Karpas-422 (cell line): ENCODE data around the gene CUEDC2. TPM values are rescaled to one million over a fixed set of nuclear protein-coding genes. Genes with fewer than 3 reads are reported as not detected.

Experiments used
- DNase-seq: peaks from one replicate; pipeline ENCODE4 v3.0.0-alpha.2; 2015
- H2AFZ ChIP-seq: fragments of 200-600 bp; sonication (generic); 2 replicates; pipeline ENCODE4 v1.6.1; 2014; ENCODE audit warnings: antibody characterized with exemption, low read length, mixed read lengths
- H3K27ac ChIP-seq: fragments of 200-600 bp; sonication (generic); 2 replicates; pipeline ENCODE4 v1.5.1; 2014; ENCODE audit warnings: mild to moderate bottlenecking, low read length, moderate library complexity
- H3K27me3 ChIP-seq: fragments of 200-600 bp; sonication (generic); 2 replicates; pipeline ENCODE4 v1.6.1; 2014; ENCODE audit warnings: low read length, mixed read lengths
- H3K36me3 ChIP-seq: fragments of 200-600 bp; sonication (generic); 2 replicates; pipeline ENCODE4 v1.6.1; 2014; ENCODE audit warnings: low read length, mixed read lengths; ENCODE audit not compliant: insufficient read depth
- H3K4me1 ChIP-seq: fragments of 200-600 bp; sonication (generic); 2 replicates; pipeline ENCODE4 v1.6.1; 2014; ENCODE audit warnings: mild to moderate bottlenecking, low read length, mixed read lengths
- H3K4me2 ChIP-seq: fragments of 200-600 bp; sonication (generic); 2 replicates; pipeline ENCODE4 v1.6.1; 2014; ENCODE audit warnings: low read length, low read depth, mild to moderate bottlenecking; ENCODE audit not compliant: poor library complexity, severe bottlenecking
- H3K4me3 ChIP-seq: fragments of 200-600 bp; sonication (generic); 2 replicates; pipeline ENCODE4 v1.5.1; 2014; ENCODE audit warnings: mild to moderate bottlenecking, antibody characterized with exemption, low read length, mixed read lengths
- H3K79me2 ChIP-seq: fragments of 200-600 bp; sonication (generic); 2 replicates; pipeline ENCODE4 v1.6.1; 2014; ENCODE audit warnings: mild to moderate bottlenecking, low read length, mixed read lengths
- H3K9ac ChIP-seq: fragments of 200-600 bp; sonication (generic); 2 replicates; pipeline ENCODE4 v1.6.0; 2014; ENCODE audit warnings: low read length
- H3K9me2 ChIP-seq: fragments of 200-600 bp; sonication (generic), shearing (Covaris generic); replicated peaks from 2 replicates; pipeline ENCODE4 v1.6.0; 2014; ENCODE audit warnings: mild to moderate bottlenecking, low read length, moderate library complexity; ENCODE audit not compliant: insufficient read depth
- H3K9me3 ChIP-seq: fragments of 300-700, 200-600 bp; sonication (generic); 2 replicates; pipeline ENCODE4 v1.6.1; 2014; ENCODE audit warnings: low read length, mixed read lengths
- H4K20me1 ChIP-seq: fragments of 200-600 bp; sonication (generic); 2 replicates; pipeline ENCODE4 v1.6.1; 2014; ENCODE audit warnings: mild to moderate bottlenecking, antibody characterized with exemption, low read length, low read depth; ENCODE audit not compliant: insufficient read depth
- total RNA-seq: library from RNA; depleted of rRNA; stranded (reverse); fragments of >200 nt; shearing (Covaris generic); gene quantifications from 2 replicates; pipeline ENCODE4 v1.2.3, GENCODE V29; 2014; ENCODE audit warnings: low replicate concordance

Gene CUEDC2
- total RNA-seq, 1 experiment from 2014 or later, result 27.1 TPM

- H3K4me1 ChIP-seq, result peaks cover 8% of the 10 kb centered on the region
- H3K9me3 ChIP-seq, result no peaks in the 10 kb centered on the region
- no peak overlapping the region for H3K9ac ChIP-seq
- no peaks in the 10 kb centered on the region for H4K20me1 ChIP-seq
- no peak for DNase-seq
- no peaks in the 10 kb centered on the region for H3K36me3 ChIP-seq
- H3K9me2 ChIP-seq, result no peaks in the 10 kb centered on the region
- no peak overlapping the region for H3K4me2 ChIP-seq
- no peaks in the 10 kb centered on the region for H3K79me2 ChIP-seq
- H3K4me3 ChIP-seq, result no peak overlapping the region
- H3K27me3 ChIP-seq, result no peaks in the 10 kb centered on the region
- H3K27ac ChIP-seq, result no peak overlapping the region
- H2AFZ ChIP-seq, result no peak overlapping the region
Observed at GRCh38 chr10:102401342-102401654, 31.1 kb downstream of the CUEDC2 start.

- no peak overlapping the region for H3K9ac ChIP-seq
- H3K27ac ChIP-seq, result no peak overlapping the region
- no peaks in the 10 kb centered on the region for H3K9me3 ChIP-seq
- H3K79me2 ChIP-seq, result no peaks in the 10 kb centered on the region
- no peaks in the 10 kb centered on the region for H4K20me1 ChIP-seq
- peaks cover 14% of the 10 kb centered on the region for H3K4me1 ChIP-seq
- DNase-seq, result no peak
- no peak overlapping the region for H2AFZ ChIP-seq
- no peaks in the 10 kb centered on the region for H3K36me3 ChIP-seq
- H3K9me2 ChIP-seq, result no peaks in the 10 kb centered on the region
- H3K4me3 ChIP-seq, result no peak overlapping the region
- H3K4me2 ChIP-seq, result no peak overlapping the region
- no peaks in the 10 kb centered on the region for H3K27me3 ChIP-seq
Observed at GRCh38 chr10:102400598-102401341, 31.6 kb downstream of the CUEDC2 start.

GRCh38 chr10:102400076-102400475 lies 32.3 kb downstream of the CUEDC2 start:
- Histone ChIP-seq H4K20me1 (no peaks in the 10 kb centered on the region), H3K27me3 (no peaks in the 10 kb centered on the region), H3K9me2 (no peaks in the 10 kb centered on the region), H3K4me3 (peak overlapping the region; percentile 69; the same call in 1 of the 2 replicates), H3K9me3 (no peaks in the 10 kb centered on the region), H3K4me2 (peak overlapping the region; percentile 64), H3K27ac (no peak overlapping the region), H3K4me1 (peaks cover 16% of the 10 kb centered on the region), H2AFZ (no peak overlapping the region), H3K9ac (peak overlapping the region; percentile 61; the same call in 1 of the 2 replicates), H3K36me3 (no peaks in the 10 kb centered on the region), H3K79me2 (no peaks in the 10 kb centered on the region)
- no peak for DNase-seq

- Histone ChIP-seq H3K27ac (no peak overlapping the region), H2AFZ (no peak overlapping the region; the same call in 1 of the 2 replicates), H3K9ac (peak overlapping the region; percentile 61), H3K4me1 (peaks cover 23% of the 10 kb centered on the region), H3K4me3 (peak overlapping the region; percentile 69), H3K36me3 (no peaks in the 10 kb centered on the region), H3K27me3 (no peaks in the 10 kb centered on the region), H3K9me3 (no peaks in the 10 kb centered on the region), H3K9me2 (no peaks in the 10 kb centered on the region), H3K79me2 (no peaks in the 10 kb centered on the region), H4K20me1 (no peaks in the 10 kb centered on the region), H3K4me2 (peak overlapping the region; percentile 64)
- peak; percentile 90 for DNase-seq
Observed at GRCh38 chr10:102399217-102400021, 33.0 kb downstream of the CUEDC2 start.

- Histone ChIP-seq H3K9me2 (no peaks in the 10 kb centered on the region), H3K27me3 (no peaks in the 10 kb centered on the region), H2AFZ (no peak overlapping the region), H3K36me3 (no peaks in the 10 kb centered on the region), H3K9me3 (no peaks in the 10 kb centered on the region), H4K20me1 (no peaks in the 10 kb centered on the region), H3K4me3 (peak overlapping the region; percentile 69; the same call in 1 of the 2 replicates), H3K79me2 (no peaks in the 10 kb centered on the region), H3K9ac (peak overlapping the region; percentile 61; the same call in 1 of the 2 replicates), H3K4me2 (peak overlapping the region; percentile 64), H3K27ac (no peak overlapping the region), H3K4me1 (peaks cover 27% of the 10 kb centered on the region)
- DNase-seq, result no peak
Observed at GRCh38 chr10:102398172-102399020, 34.0 kb downstream of the CUEDC2 start.

- Histone ChIP-seq H2AFZ (no peak overlapping the region), H3K4me3 (no peak overlapping the region), H3K27me3 (no peaks in the 10 kb centered on the region), H3K9ac (no peak overlapping the region), H3K9me2 (no peaks in the 10 kb centered on the region), H3K4me2 (no peak overlapping the region), H4K20me1 (no peaks in the 10 kb centered on the region), H3K27ac (no peak overlapping the region), H3K79me2 (no peaks in the 10 kb centered on the region), H3K9me3 (no peaks in the 10 kb centered on the region), H3K36me3 (no peaks in the 10 kb centered on the region), H3K4me1 (peaks cover 27% of the 10 kb centered on the region)
- DNase-seq, result no peak
Observed at GRCh38 chr10:102397222-102398171, 34.9 kb downstream of the CUEDC2 start.

- no peak overlapping the region for H3K27ac ChIP-seq
- no peak overlapping the region for H3K9ac ChIP-seq
- H3K27me3 ChIP-seq, result no peaks in the 10 kb centered on the region
- H4K20me1 ChIP-seq, result no peaks in the 10 kb centered on the region
- H3K9me3 ChIP-seq, result no peaks in the 10 kb centered on the region
- peak overlapping the region; percentile 70; the same call in 1 of the 2 replicates for H3K4me3 ChIP-seq
- H3K4me2 ChIP-seq, result no peak overlapping the region
- H3K36me3 ChIP-seq, result no peaks in the 10 kb centered on the region
- H3K79me2 ChIP-seq, result no peaks in the 10 kb centered on the region
- DNase-seq, result no peak
- H3K9me2 ChIP-seq, result no peaks in the 10 kb centered on the region
- peaks cover 27% of the 10 kb centered on the region for H3K4me1 ChIP-seq
- H2AFZ ChIP-seq, result no peak overlapping the region
Observed at GRCh38 chr10:102396730-102397151, 35.6 kb downstream of the CUEDC2 start.
